Muscle layer of duodenum (tissue), 2 donors: ENCODE results near the gene SLC25A27.

ENCODE experiments used
- H3K27ac ChIP-seq: one replicate; pipeline ENCODE4 v1.7.0; 2013; ENCODE audit warnings: mild to moderate bottlenecking, low read length
- H3K27me3 ChIP-seq: one replicate; pipeline ENCODE4 v1.7.0; 2013; ENCODE audit warnings: low read depth, mild to moderate bottlenecking, control low read depth, low read length
- H3K36me3 ChIP-seq, 2 donors: one replicate each; pipeline ENCODE4 v1.7.0; 2013; ENCODE audit warnings: low read length in 2 of 2, control low read depth in 1 of 2, mild to moderate bottlenecking in 1 of 2; ENCODE audit not compliant: insufficient read depth in 2 of 2, control insufficient read depth in 1 of 2
- H3K4me1 ChIP-seq, 2 donors: one replicate each; pipeline ENCODE4 v1.7.0; 2013; ENCODE audit warnings: low read length in 2 of 2, mild to moderate bottlenecking in 2 of 2, control low read depth in 1 of 2, moderate library complexity in 1 of 2; ENCODE audit not compliant: insufficient read depth in 2 of 2, control insufficient read depth in 1 of 2
- H3K4me3 ChIP-seq, 2 donors: one replicate each; pipeline ENCODE4 v1.7.0; 2013; ENCODE audit warnings: low read length in 2 of 2, low read depth in 1 of 2, mild to moderate bottlenecking in 1 of 2
- H3K9me3 ChIP-seq, 2 donors: one replicate each; pipeline ENCODE4 v1.7.0; 2013; ENCODE audit warnings: low read length in 2 of 2, control low read depth in 1 of 2, mild to moderate bottlenecking in 1 of 2; ENCODE audit not compliant: control insufficient read depth in 1 of 2
- donor health status: healthy.

SLC25A27 gene

GRCh38 chr6:46652603-46653438, at the start of gene SLC25A27, which contains the start of gene CYP39A1:
TSS of gene SLC25A27 (plus strand) at chr6:46652975. CDS start at chr6:46653193, 218 bp downstream.
TSS of gene CYP39A1 (minus strand) at chr6:46652818. CDS start at chr6:46652582, 236 bp downstream.
- peaks cover 0 to 13% of the 10 kb centered on the region in 2 donors for H3K4me1 ChIP-seq
- peak within 1 kb of the TSS; percentile 78 for H3K27ac ChIP-seq
- no peaks in the 10 kb centered on the region for H3K27me3 ChIP-seq
- peak within 1 kb of the TSS; percentile 93 to 99 for H3K4me3 ChIP-seq
- H3K9me3 ChIP-seq = no peaks in the 10 kb centered on the region
- no peaks in the 10 kb centered on the region for H3K36me3 ChIP-seq

- H3K27me3 ChIP-seq = no peaks in the 10 kb centered on the region
- H3K36me3 ChIP-seq = no peaks in the 10 kb centered on the region
- H3K4me3 ChIP-seq = no peak overlapping the region
- H3K4me1 ChIP-seq = no peaks in the 10 kb centered on the region
- H3K27ac ChIP-seq = no peak overlapping the region
- no peaks in the 10 kb centered on the region for H3K9me3 ChIP-seq
These were observed 47.5 kb upstream of the SLC25A27 start for GRCh38 chr6:46605091-46605797.

GRCh38 chr6:46606338-46606737, 46.4 kb upstream of the SLC25A27 start:
- H3K4me1 ChIP-seq = no peaks in the 10 kb centered on the region
- no peaks in the 10 kb centered on the region for H3K27me3 ChIP-seq
- no peaks in the 10 kb centered on the region for H3K36me3 ChIP-seq
- H3K27ac ChIP-seq = no peak overlapping the region
- no peaks in the 10 kb centered on the region for H3K9me3 ChIP-seq
- no peak overlapping the region for H3K4me3 ChIP-seq

GRCh38 chr6:46610862-46611553, 41.8 kb upstream of the SLC25A27 start:
- H3K36me3 ChIP-seq = no peaks in the 10 kb centered on the region
- no peak overlapping the region for H3K4me3 ChIP-seq
- no peaks in the 10 kb centered on the region for H3K27me3 ChIP-seq
- no peaks in the 10 kb centered on the region for H3K9me3 ChIP-seq
- no peaks in the 10 kb centered on the region for H3K4me1 ChIP-seq
- no peak overlapping the region for H3K27ac ChIP-seq

- Histone ChIP-seq H3K27me3 (no peaks in the 10 kb centered on the region), H3K27ac (no peak overlapping the region), H3K36me3 (no peaks in the 10 kb centered on the region), H3K9me3 (no peaks in the 10 kb centered on the region), H3K4me3 (no peak overlapping the region), H3K4me1 (no peaks in the 10 kb centered on the region)
These were observed 40.1 kb upstream of the SLC25A27 start for GRCh38 chr6:46612645-46613044.

- peaks cover 0 to 9% of the 10 kb centered on the region in 2 donors for H3K36me3 ChIP-seq
- H3K27ac ChIP-seq = no peak overlapping the region
- no peak overlapping the region for H3K4me3 ChIP-seq
- H3K9me3 ChIP-seq = no peaks in the 10 kb centered on the region
- H3K4me1 ChIP-seq = no peaks in the 10 kb centered on the region
- no peaks in the 10 kb centered on the region for H3K27me3 ChIP-seq
These were observed 34.0 kb upstream of the SLC25A27 start for GRCh38 chr6:46618726-46619125.

GRCh38 chr6:46626228-46626909, 26.4 kb upstream of the SLC25A27 start:
- Histone ChIP-seq H3K27me3 (no peaks in the 10 kb centered on the region), H3K4me1 (no peaks in the 10 kb centered on the region), H3K4me3 (no peak overlapping the region), H3K27ac (no peak overlapping the region), H3K9me3 (no peaks in the 10 kb centered on the region), H3K36me3 (peaks cover 0 to 4% of the 10 kb centered on the region in 2 donors)

- Histone ChIP-seq H3K27me3 (no peaks in the 10 kb centered on the region), H3K27ac (no peak overlapping the region), H3K36me3 (peaks cover 0 to 4% of the 10 kb centered on the region in 2 donors), H3K4me3 (no peak overlapping the region), H3K4me1 (no peaks in the 10 kb centered on the region), H3K9me3 (no peaks in the 10 kb centered on the region)
These were observed 25.8 kb upstream of the SLC25A27 start for GRCh38 chr6:46626976-46627375.

GRCh38 chr6:46628498-46628897, 24.3 kb upstream of the SLC25A27 start:
- no peak overlapping the region for H3K27ac ChIP-seq
- H3K9me3 ChIP-seq = no peaks in the 10 kb centered on the region
- H3K36me3 ChIP-seq = no peaks in the 10 kb centered on the region
- no peaks in the 10 kb centered on the region for H3K4me1 ChIP-seq
- H3K4me3 ChIP-seq = no peak overlapping the region
- no peaks in the 10 kb centered on the region for H3K27me3 ChIP-seq

GRCh38 chr6:46628976-46629375, 23.8 kb upstream of the SLC25A27 start:
- Histone ChIP-seq H3K9me3 (no peaks in the 10 kb centered on the region), H3K36me3 (no peaks in the 10 kb centered on the region), H3K27me3 (no peaks in the 10 kb centered on the region), H3K27ac (no peak overlapping the region), H3K4me3 (no peak overlapping the region), H3K4me1 (no peaks in the 10 kb centered on the region)

- Histone ChIP-seq H3K9me3 (no peaks in the 10 kb centered on the region), H3K4me1 (no peaks in the 10 kb centered on the region), H3K27me3 (no peaks in the 10 kb centered on the region), H3K36me3 (no peaks in the 10 kb centered on the region), H3K4me3 (no peak overlapping the region), H3K27ac (no peak overlapping the region)
These were observed 23.1 kb upstream of the SLC25A27 start for GRCh38 chr6:46629691-46630090.
